ENCODE results near the gene NUDT1.
A peak's percentile ranks its signal among the peaks of the same experiment; 100 is the strongest.

Gene NUDT1

GRCh38 chr7:2295936-2296620, 54.1 kb downstream of the NUDT1 start:
- DNase-seq = no peak
- Histone ChIP-seq H2BK12ac (ENCODE audit: low read length) (no peak overlapping the region), H3K27me3 (ENCODE audit: insufficient read depth, low read length) (no peaks in the 10 kb centered on the region), H3K4me1 (ENCODE audit: control insufficient read depth in 1 of 2, insufficient read depth in 2 of 2, low read length in 2 of 2) (no peaks in the 10 kb centered on the region), H3K4me3 (ENCODE audit: low read depth, low read length) (no peak overlapping the region), H2BK5ac (ENCODE audit: low read depth, low read length, poor library complexity) (no peak overlapping the region), H3K14ac (ENCODE audit: low read length) (no peak overlapping the region), H3K79me1 (ENCODE audit: low read length) (peaks cover 2% of the 10 kb centered on the region), H4K12ac (ENCODE audit: low read depth, low read length) (no peak overlapping the region), H3K18ac (ENCODE audit: low read length) (no peak overlapping the region), H4K91ac (ENCODE audit: low read depth, low read length) (no peak overlapping the region), H2BK120ac (ENCODE audit: insufficient read depth, low read length, poor library complexity) (no peak overlapping the region), H4K8ac (ENCODE audit: low read depth, low read length) (no peak overlapping the region), H3K23ac (ENCODE audit: low read length) (no peak overlapping the region), H2AK5ac (ENCODE audit: low read length) (no peak overlapping the region), H3K36me3 (ENCODE audit: control insufficient read depth in 1 of 2, insufficient read depth in 2 of 2, low read length in 2 of 2) (no peaks in the 10 kb centered on the region), H3K27ac (ENCODE audit: low read depth, low read length) (no peak overlapping the region), H3K4ac (ENCODE audit: low read depth, low read length) (no peak overlapping the region), H3K79me2 (ENCODE audit: control insufficient read depth, insufficient read depth, low read length, poor library complexity) (no peaks in the 10 kb centered on the region), H3K4me2 (ENCODE audit: low read length) (no peak overlapping the region), H3K9ac (ENCODE audit: low read length) (no peak overlapping the region), H3K9me3 (ENCODE audit: insufficient read depth, low read depth, low read length) (no peaks in the 10 kb centered on the region), H2AFZ (ENCODE audit: insufficient read depth, low read length, poor library complexity) (no peak overlapping the region)
- no CpG with 5 or more reads among the region's 6 CpGs for WGBS (ENCODE audit: extremely low coverage, insufficient coverage, insufficient read length)

DNA sequence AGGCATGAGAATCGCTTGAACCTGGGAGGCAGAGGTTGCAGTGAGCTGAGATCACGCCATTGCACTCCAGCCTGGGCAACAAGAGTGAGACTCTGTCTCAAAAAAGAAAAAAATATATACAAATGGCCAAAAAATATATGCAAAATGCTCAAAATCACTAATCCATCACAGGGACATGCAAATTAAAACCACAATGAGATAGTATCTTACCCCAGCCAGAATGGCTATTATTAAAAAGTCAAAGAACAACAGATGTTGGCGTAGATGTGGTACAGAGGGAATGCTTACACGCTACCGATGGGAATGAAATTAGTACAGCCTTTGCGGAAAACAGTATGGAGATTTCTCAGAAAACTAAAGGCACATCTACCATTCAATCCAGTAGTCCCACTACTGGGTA, 54.8 kb downstream of the NUDT1 start:
- H3K36me3 ChIP-seq (ENCODE audit: control insufficient read depth in 1 of 2, insufficient read depth in 2 of 2, low read length in 2 of 2) = no peaks in the 10 kb centered on the region
- no peak overlapping the region for H3K23ac ChIP-seq (ENCODE audit: low read length)
- no peak overlapping the region for H3K9ac ChIP-seq (ENCODE audit: low read length)
- no peaks in the 10 kb centered on the region for H3K27me3 ChIP-seq (ENCODE audit: insufficient read depth, low read length)
- H4K91ac ChIP-seq (ENCODE audit: low read depth, low read length) = no peak overlapping the region
- peaks cover 2% of the 10 kb centered on the region for H3K79me1 ChIP-seq (ENCODE audit: low read length)
- H4K12ac ChIP-seq (ENCODE audit: low read depth, low read length) = no peak overlapping the region
- H2BK120ac ChIP-seq (ENCODE audit: insufficient read depth, low read length, poor library complexity) = no peak overlapping the region
- H2AFZ ChIP-seq (ENCODE audit: insufficient read depth, low read length, poor library complexity) = no peak overlapping the region
- H4K8ac ChIP-seq (ENCODE audit: low read depth, low read length) = no peak overlapping the region
- H2BK12ac ChIP-seq (ENCODE audit: low read length) = no peak overlapping the region
- H2AK5ac ChIP-seq (ENCODE audit: low read length) = no peak overlapping the region
- H3K9me3 ChIP-seq (ENCODE audit: insufficient read depth, low read depth, low read length) = no peaks in the 10 kb centered on the region
- WGBS (ENCODE audit: extremely low coverage, insufficient coverage, insufficient read length) = no CpG with 5 or more reads among the region's 6 CpGs
- no peak overlapping the region for H3K4ac ChIP-seq (ENCODE audit: low read depth, low read length)
- no peak overlapping the region for H3K4me3 ChIP-seq (ENCODE audit: low read depth, low read length)
- H3K18ac ChIP-seq (ENCODE audit: low read length) = no peak overlapping the region
- H3K79me2 ChIP-seq (ENCODE audit: control insufficient read depth, insufficient read depth, low read length, poor library complexity) = no peaks in the 10 kb centered on the region
- DNase-seq = no peak
- no peak overlapping the region for H3K4me2 ChIP-seq (ENCODE audit: low read length)
- H2BK5ac ChIP-seq (ENCODE audit: low read depth, low read length, poor library complexity) = no peak overlapping the region
- no peak overlapping the region for H3K14ac ChIP-seq (ENCODE audit: low read length)
- H3K27ac ChIP-seq (ENCODE audit: low read depth, low read length) = no peak overlapping the region
- H3K4me1 ChIP-seq (ENCODE audit: control insufficient read depth in 1 of 2, insufficient read depth in 2 of 2, low read length in 2 of 2) = no peaks in the 10 kb centered on the region

- H2AK5ac ChIP-seq (ENCODE audit: low read length) = no peak overlapping the region
- H3K4ac ChIP-seq (ENCODE audit: low read depth, low read length) = no peak overlapping the region
- peak overlapping the region; percentile 15 for H3K9ac ChIP-seq (ENCODE audit: low read length)
- no peak overlapping the region for H3K4me2 ChIP-seq (ENCODE audit: low read length)
- no CpG with 5 or more reads among the region's 18 CpGs for WGBS (ENCODE audit: extremely low coverage, insufficient coverage, insufficient read length)
- no peak overlapping the region for H2BK120ac ChIP-seq (ENCODE audit: insufficient read depth, low read length, poor library complexity)
- no peak overlapping the region for H2BK12ac ChIP-seq (ENCODE audit: low read length)
- H3K4me1 ChIP-seq (ENCODE audit: control insufficient read depth in 1 of 2, insufficient read depth in 2 of 2, low read length in 2 of 2) = peaks cover 0 to under 1% of the 10 kb centered on the region in 2 experiments
- peaks cover 2% of the 10 kb centered on the region for H3K79me1 ChIP-seq (ENCODE audit: low read length)
- H4K91ac ChIP-seq (ENCODE audit: low read depth, low read length) = no peak overlapping the region
- no peak overlapping the region for H3K14ac ChIP-seq (ENCODE audit: low read length)
- no peak overlapping the region for H3K27ac ChIP-seq (ENCODE audit: low read depth, low read length)
- H3K79me2 ChIP-seq (ENCODE audit: control insufficient read depth, insufficient read depth, low read length, poor library complexity) = no peaks in the 10 kb centered on the region
- H4K12ac ChIP-seq (ENCODE audit: low read depth, low read length) = no peak overlapping the region
- H3K36me3 ChIP-seq (ENCODE audit: control insufficient read depth in 1 of 2, insufficient read depth in 2 of 2, low read length in 2 of 2) = no peaks in the 10 kb centered on the region
- H2BK5ac ChIP-seq (ENCODE audit: low read depth, low read length, poor library complexity) = no peak overlapping the region
- H3K23ac ChIP-seq (ENCODE audit: low read length) = no peak overlapping the region
- no peak overlapping the region for H3K4me3 ChIP-seq (ENCODE audit: low read depth, low read length)
- no peak overlapping the region for H3K18ac ChIP-seq (ENCODE audit: low read length)
- DNase-seq = peak in 1 of 2 donors; percentile 30
- no peaks in the 10 kb centered on the region for H3K27me3 ChIP-seq (ENCODE audit: insufficient read depth, low read length)
- peak overlapping the region; percentile 5 for H2AFZ ChIP-seq (ENCODE audit: insufficient read depth, low read length, poor library complexity)
- no peaks in the 10 kb centered on the region for H3K9me3 ChIP-seq (ENCODE audit: insufficient read depth, low read depth, low read length)
- H4K8ac ChIP-seq (ENCODE audit: low read depth, low read length) = no peak overlapping the region
Measured at GRCh38 chr7:2299131-2299829, 57.3 kb downstream of the NUDT1 start.

- H2BK5ac ChIP-seq (ENCODE audit: low read depth, low read length, poor library complexity) = no peak overlapping the region
- no peak overlapping the region for H4K12ac ChIP-seq (ENCODE audit: low read depth, low read length)
- no peak overlapping the region for H2BK12ac ChIP-seq (ENCODE audit: low read length)
- no peak overlapping the region for H3K4me3 ChIP-seq (ENCODE audit: low read depth, low read length)
- H3K18ac ChIP-seq (ENCODE audit: low read length) = no peak overlapping the region
- H3K9me3 ChIP-seq (ENCODE audit: insufficient read depth, low read depth, low read length) = no peaks in the 10 kb centered on the region
- H3K4ac ChIP-seq (ENCODE audit: low read depth, low read length) = no peak overlapping the region
- WGBS (ENCODE audit: extremely low coverage, insufficient coverage, insufficient read length) = no CpG with 5 or more reads among the region's 9 CpGs
- no peak overlapping the region for H2AFZ ChIP-seq (ENCODE audit: insufficient read depth, low read length, poor library complexity)
- H3K23ac ChIP-seq (ENCODE audit: low read length) = no peak overlapping the region
- H4K8ac ChIP-seq (ENCODE audit: low read depth, low read length) = no peak overlapping the region
- H3K79me2 ChIP-seq (ENCODE audit: control insufficient read depth, insufficient read depth, low read length, poor library complexity) = no peaks in the 10 kb centered on the region
- H3K4me1 ChIP-seq (ENCODE audit: control insufficient read depth in 1 of 2, insufficient read depth in 2 of 2, low read length in 2 of 2) = peaks cover 3 to 6% of the 10 kb centered on the region in 2 experiments
- no peaks in the 10 kb centered on the region for H3K36me3 ChIP-seq (ENCODE audit: control insufficient read depth in 1 of 2, insufficient read depth in 2 of 2, low read length in 2 of 2)
- H2AK5ac ChIP-seq (ENCODE audit: low read length) = no peak overlapping the region
- H3K27ac ChIP-seq (ENCODE audit: low read depth, low read length) = no peak overlapping the region
- H2BK120ac ChIP-seq (ENCODE audit: insufficient read depth, low read length, poor library complexity) = no peak overlapping the region
- H3K14ac ChIP-seq (ENCODE audit: low read length) = no peak overlapping the region
- H3K4me2 ChIP-seq (ENCODE audit: low read length) = no peak overlapping the region
- peak in 1 of 2 donors; percentile 36 for DNase-seq
- peaks cover 2% of the 10 kb centered on the region for H3K79me1 ChIP-seq (ENCODE audit: low read length)
- H4K91ac ChIP-seq (ENCODE audit: low read depth, low read length) = no peak overlapping the region
- no peaks in the 10 kb centered on the region for H3K27me3 ChIP-seq (ENCODE audit: insufficient read depth, low read length)
- no peak overlapping the region for H3K9ac ChIP-seq (ENCODE audit: low read length)
Measured at GRCh38 chr7:2299870-2300512, 58.0 kb downstream of the NUDT1 start.

Data from trophoblast cell (in vitro differentiated cells and primary cell).